Body of pancreas (tissue), 4 donors: ENCODE data around the gene AAGAB.
"Not testable (repeated sequence)": the region's sequence is repeated elsewhere in the genome, so short reads cannot be mapped to it uniquely, and the experiment has no call there.

Experiments used
- POLR2A ChIP-seq, 3 donors: fragments of 450-650 bp; IDR thresholded peaks; one replicate each; pipeline ENCODE4 v1.6.1; 2016; ENCODE audit warnings: antibody characterized with exemption in 3 of 3, mild to moderate bottlenecking in 2 of 3
- TF ChIP-seq, protein P1 (sequence below), 7 experiments: fragments of 450-650 bp in 4 of 7; fragments of 200-600 bp in 3 of 7; sonication (generic) in 3 of 7; IDR thresholded peaks; one replicate each; pipeline ENCODE4 v1.5.1; 2016 to 2019; ENCODE audit warnings: antibody characterized with exemption in 7 of 7

DNA sequence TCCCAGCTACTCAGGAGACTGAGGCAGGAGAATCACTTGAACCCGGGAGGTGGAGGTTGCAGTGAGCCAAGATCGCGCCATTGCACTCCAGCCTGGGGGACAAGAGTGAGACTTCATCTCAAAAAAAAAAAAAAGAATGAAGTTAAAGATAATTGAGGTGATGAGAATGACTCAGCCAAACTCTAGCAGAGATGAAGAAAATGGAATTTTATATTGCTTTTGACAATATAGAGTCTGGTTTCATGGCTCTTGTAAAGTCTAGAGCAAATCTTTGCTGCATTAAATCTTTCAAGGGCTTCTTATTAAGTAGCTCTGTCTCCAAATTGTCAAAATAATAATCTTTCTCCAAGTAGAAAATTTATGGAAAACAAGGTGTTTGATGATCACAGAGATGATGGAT, 4.0 kb upstream of the AAGAB start:
- TF ChIP-seq, protein P1, sequence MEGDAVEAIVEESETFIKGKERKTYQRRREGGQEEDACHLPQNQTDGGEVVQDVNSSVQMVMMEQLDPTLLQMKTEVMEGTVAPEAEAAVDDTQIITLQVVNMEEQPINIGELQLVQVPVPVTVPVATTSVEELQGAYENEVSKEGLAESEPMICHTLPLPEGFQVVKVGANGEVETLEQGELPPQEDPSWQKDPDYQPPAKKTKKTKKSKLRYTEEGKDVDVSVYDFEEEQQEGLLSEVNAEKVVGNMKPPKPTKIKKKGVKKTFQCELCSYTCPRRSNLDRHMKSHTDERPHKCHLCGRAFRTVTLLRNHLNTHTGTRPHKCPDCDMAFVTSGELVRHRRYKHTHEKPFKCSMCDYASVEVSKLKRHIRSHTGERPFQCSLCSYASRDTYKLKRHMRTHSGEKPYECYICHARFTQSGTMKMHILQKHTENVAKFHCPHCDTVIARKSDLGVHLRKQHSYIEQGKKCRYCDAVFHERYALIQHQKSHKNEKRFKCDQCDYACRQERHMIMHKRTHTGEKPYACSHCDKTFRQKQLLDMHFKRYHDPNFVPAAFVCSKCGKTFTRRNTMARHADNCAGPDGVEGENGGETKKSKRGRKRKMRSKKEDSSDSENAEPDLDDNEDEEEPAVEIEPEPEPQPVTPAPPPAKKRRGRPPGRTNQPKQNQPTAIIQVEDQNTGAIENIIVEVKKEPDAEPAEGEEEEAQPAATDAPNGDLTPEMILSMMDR (IDR thresholded peaks at IDR 0.05), result not testable (repeated sequence)
- not testable (repeated sequence) for TF ChIP-seq POLR2A (IDR thresholded peaks at IDR 0.05)
